ENCODE measurements around the gene ZNF740. TPM values are rescaled to one million over a fixed set of nuclear protein-coding genes. Genes with fewer than 3 reads are reported as not detected.

Gene ZNF740
- total RNA-seq, 2 donors from 2014 or later: 5.9 to 7.4 TPM

DNA sequence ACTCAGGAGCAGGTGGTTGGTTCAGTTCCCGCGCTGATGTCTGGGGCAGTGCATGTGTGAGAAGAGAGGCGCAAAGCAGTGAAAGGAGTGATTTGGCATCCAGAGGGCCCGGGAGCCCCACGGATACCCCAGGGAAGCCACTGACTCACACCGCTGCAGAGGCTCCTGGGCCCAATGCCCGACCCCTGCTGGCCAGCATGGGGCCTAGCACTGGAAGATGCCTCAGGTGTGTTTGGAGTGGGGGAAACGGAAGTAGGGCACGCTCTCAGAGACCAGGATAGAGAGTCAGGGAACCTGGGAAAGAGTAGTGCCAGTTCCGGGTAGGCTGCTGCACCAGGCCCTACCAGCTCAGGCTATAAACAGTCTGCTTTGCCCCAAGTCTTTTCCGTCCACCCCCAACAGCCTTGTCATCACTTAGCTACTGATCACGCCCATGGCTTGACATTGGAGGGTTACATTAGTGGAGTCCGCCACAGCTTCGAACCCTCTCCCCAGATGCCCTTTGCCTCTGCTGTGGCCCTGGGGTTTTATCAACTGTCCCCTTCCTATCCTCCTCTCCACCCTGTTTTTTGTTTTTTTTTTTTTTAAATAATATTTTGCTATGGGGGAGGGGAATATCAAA lies 9.7 kb downstream of the ZNF740 start:
- H3K4me3 ChIP-seq: no peak overlapping the region
- H3K36me3 ChIP-seq: peaks cover 36% of the 10 kb centered on the region
- no peaks in the 10 kb centered on the region for H3K4me1 ChIP-seq
- TF ChIP-seq, protein P1, sequence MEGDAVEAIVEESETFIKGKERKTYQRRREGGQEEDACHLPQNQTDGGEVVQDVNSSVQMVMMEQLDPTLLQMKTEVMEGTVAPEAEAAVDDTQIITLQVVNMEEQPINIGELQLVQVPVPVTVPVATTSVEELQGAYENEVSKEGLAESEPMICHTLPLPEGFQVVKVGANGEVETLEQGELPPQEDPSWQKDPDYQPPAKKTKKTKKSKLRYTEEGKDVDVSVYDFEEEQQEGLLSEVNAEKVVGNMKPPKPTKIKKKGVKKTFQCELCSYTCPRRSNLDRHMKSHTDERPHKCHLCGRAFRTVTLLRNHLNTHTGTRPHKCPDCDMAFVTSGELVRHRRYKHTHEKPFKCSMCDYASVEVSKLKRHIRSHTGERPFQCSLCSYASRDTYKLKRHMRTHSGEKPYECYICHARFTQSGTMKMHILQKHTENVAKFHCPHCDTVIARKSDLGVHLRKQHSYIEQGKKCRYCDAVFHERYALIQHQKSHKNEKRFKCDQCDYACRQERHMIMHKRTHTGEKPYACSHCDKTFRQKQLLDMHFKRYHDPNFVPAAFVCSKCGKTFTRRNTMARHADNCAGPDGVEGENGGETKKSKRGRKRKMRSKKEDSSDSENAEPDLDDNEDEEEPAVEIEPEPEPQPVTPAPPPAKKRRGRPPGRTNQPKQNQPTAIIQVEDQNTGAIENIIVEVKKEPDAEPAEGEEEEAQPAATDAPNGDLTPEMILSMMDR (IDR thresholded peaks at IDR 0.05): peak; percentile 45 to 79
- H3K9me3 ChIP-seq: no peaks in the 10 kb centered on the region
- no peak for DNase-seq (ENCODE audit: low spot score)
- no peaks in the 10 kb centered on the region for H3K27me3 ChIP-seq
- no peak overlapping the region for H3K27ac ChIP-seq

DNA sequence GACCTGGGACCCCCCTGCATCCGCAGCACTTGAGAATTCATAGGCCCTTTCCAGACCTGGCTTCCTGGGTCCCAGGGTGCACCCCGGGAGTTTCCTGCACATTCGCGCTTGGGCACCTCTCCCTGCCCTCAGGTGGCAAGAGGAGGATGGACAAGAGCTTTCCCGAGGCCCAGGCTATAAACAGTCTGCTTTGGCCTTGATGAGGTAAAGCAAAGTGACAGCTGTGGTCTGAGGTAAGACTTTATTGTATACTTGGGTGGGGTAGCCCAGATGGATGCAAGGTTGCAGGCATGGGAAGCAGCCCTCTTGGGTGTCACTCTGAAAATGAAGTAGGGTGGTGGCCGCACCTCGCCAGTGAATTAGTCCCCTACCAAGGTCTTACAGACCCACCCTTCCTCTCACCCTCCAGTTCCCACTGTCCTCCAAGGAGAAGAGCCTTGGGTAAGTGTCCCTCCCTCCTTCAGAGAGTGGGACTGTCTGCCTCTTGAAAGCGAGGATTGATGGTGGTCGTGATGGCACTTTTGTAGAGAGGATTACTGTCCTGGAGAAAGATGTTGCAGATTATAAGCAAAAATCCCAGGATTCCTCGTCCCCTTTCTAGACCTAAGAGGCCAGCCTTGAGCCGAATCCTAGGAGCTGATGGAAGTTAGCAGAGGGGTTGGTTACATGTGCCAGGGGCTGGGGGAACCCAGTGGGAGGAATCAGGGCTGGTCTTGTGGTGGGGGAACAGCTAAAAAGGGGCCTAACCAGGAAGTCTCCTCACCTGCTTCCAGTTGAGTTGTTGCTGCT lies 10.8 kb downstream of the ZNF740 start:
- Histone ChIP-seq H3K27ac (no peak overlapping the region), H3K36me3 (peaks cover 25% of the 10 kb centered on the region), H3K4me1 (no peaks in the 10 kb centered on the region), H3K9me3 (no peaks in the 10 kb centered on the region), H3K4me3 (no peak overlapping the region), H3K27me3 (no peaks in the 10 kb centered on the region)
- no peak for DNase-seq (ENCODE audit: low spot score)
- TF ChIP-seq, protein P1 (IDR thresholded peaks at IDR 0.05): no peak

DNA sequence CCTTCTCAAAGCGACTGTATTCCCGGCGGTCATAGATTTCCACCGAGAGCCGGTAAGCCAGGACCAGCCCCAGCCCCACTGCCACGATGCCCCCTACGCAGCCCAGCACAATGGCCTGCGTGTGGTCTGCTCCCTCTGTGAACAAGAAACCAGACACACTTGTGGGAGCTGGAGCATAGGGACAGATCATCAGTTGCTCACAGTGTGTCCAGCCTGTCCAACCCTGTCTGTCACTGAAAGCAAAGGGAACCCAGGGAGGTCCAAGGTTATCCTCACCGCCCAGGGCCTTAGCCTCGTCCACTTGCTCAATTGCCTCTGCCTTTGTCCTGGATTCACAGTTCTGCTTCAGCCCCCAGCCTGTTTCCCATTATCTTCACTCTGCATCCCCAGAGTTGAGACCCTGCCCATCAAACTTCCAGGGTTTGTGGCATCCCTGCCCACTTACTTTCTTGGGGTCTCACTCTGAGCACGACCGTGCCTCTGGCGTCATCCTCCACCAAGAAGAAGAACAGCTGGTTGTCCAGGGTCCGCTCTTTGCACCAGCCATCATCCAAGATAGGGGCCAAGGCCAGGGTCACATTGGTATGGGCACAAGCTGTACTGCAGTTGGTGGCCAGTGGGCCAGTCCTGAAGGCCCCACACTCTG lies 11.5 kb downstream of the ZNF740 start:
- H3K27ac ChIP-seq: no peak overlapping the region
- no peaks in the 10 kb centered on the region for H3K27me3 ChIP-seq
- H3K9me3 ChIP-seq: no peaks in the 10 kb centered on the region
- TF ChIP-seq, protein P1 (IDR thresholded peaks at IDR 0.05): no peak
- DNase-seq (ENCODE audit: low spot score): no peak
- no peak overlapping the region for H3K4me3 ChIP-seq
- no peaks in the 10 kb centered on the region for H3K4me1 ChIP-seq
- peaks cover 18% of the 10 kb centered on the region for H3K36me3 ChIP-seq

DNA sequence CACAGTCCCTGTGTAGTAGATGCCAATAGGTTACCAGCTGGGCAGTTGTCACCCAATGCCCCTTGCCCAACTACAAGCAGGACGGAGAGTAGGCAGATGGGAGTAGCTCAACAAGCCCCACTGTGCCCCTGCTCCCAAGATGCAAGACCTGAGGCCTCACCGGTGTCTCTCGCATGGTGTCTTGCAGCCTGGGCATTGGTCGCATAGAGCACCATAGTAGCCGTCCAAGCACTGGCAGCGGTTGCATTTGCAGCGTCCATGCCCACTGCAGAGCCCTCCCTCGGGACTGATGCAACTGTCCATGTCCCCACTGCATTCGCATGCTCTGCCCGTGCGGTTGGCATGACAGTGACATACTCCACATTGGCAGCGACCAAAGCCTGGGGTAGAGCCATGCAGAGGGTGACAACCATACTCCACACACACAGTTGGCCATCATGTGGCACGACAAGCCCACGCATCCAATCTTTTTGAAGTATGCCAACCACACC lies 12.1 kb downstream of the ZNF740 start:
- DNase-seq (ENCODE audit: low spot score): no peak
- H3K9me3 ChIP-seq: no peaks in the 10 kb centered on the region
- no peak overlapping the region for H3K27ac ChIP-seq
- no peak overlapping the region for H3K4me3 ChIP-seq
- H3K27me3 ChIP-seq: no peaks in the 10 kb centered on the region
- H3K4me1 ChIP-seq: peaks cover 0 to 3% of the 10 kb centered on the region in 2 donors
- TF ChIP-seq, protein P1 (IDR thresholded peaks at IDR 0.05): no peak
- H3K36me3 ChIP-seq: peaks cover 12% of the 10 kb centered on the region

DNA sequence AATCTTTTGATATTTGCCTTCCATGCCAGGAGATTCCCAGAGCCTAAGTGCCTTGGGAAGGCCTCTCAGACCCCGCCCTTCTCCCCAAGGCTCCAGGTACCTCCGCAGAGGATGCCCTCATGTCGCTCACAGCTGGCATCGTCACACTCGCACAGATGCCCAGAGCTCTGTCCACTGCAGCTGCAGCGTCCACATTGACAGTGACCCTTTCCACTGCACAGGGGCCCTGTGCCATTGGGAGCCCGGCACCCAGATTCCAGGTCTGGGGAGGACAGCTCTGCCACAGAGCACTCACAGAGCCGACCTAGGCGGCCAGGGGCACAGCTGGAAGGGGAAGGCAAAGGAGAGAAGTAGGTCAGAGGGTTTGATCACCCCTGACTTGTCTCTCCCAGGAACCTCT lies 12.5 kb downstream of the ZNF740 start:
- H3K27ac ChIP-seq: no peak overlapping the region
- H3K4me3 ChIP-seq: no peak overlapping the region
- DNase-seq (ENCODE audit: low spot score): no peak
- H3K9me3 ChIP-seq: no peaks in the 10 kb centered on the region
- peaks cover 0 to 8% of the 10 kb centered on the region in 2 donors for H3K4me1 ChIP-seq
- peaks cover 8% of the 10 kb centered on the region for H3K36me3 ChIP-seq
- TF ChIP-seq, protein P1 (IDR thresholded peaks at IDR 0.05): no peak
- H3K27me3 ChIP-seq: no peaks in the 10 kb centered on the region
